DND-41 (cell line): Measurements from ENCODE around the gene COX10.

Source experiments
- ATAC-seq: fragments of 200-7000 bp; cut with Tn5 transposase; 3 replicates; pipeline ENCODE4 v1.9.1; 2021; ENCODE audit warnings: low read depth; ENCODE audit not compliant: insufficient read depth
- DNase-seq: peaks from one replicate; pipeline ENCODE4 v3.0.0-alpha.2; 2020
- H2AFZ ChIP-seq: 2 replicates; pipeline ENCODE4 v1.6.0; 2012; ENCODE audit warnings: low read depth, low read length
- H3K27ac ChIP-seq: 2 replicates; pipeline ENCODE4 v1.5.1; 2012; ENCODE audit warnings: low read length, inconsistent platforms
- H3K27me3 ChIP-seq: fragments of 200-600 bp; sonication (generic); 2 replicates; pipeline ENCODE4 v1.6.0; 2012; ENCODE audit warnings: low read length, mild to moderate bottlenecking, inconsistent platforms; ENCODE audit not compliant: insufficient read depth, poor library complexity
- H3K36me3 ChIP-seq: 2 replicates; pipeline ENCODE4 v1.5.1; 2012; ENCODE audit warnings: low read length, inconsistent platforms; ENCODE audit not compliant: insufficient read depth
- H3K4me1 ChIP-seq: 2 replicates; pipeline ENCODE4 v1.5.1; 2012; ENCODE audit warnings: mild to moderate bottlenecking, low read length; ENCODE audit not compliant: insufficient read depth
- H3K4me2 ChIP-seq: 2 replicates; pipeline ENCODE4 v1.6.0; 2012; ENCODE audit warnings: mild to moderate bottlenecking, moderate library complexity, low read length, inconsistent platforms; ENCODE audit not compliant: insufficient read depth
- H3K4me3 ChIP-seq, 2 experiments: fragments of 200-600 bp in 1 of 2; shearing (Covaris generic) in 1 of 2; 2 replicates each; pipeline ENCODE4 v1.5.1; 2012 to 2016; ENCODE audit warnings: inconsistent platforms in 2 of 2, low read length in 2 of 2, mild to moderate bottlenecking in 2 of 2, low read depth in 1 of 2, moderate library complexity in 1 of 2
- H3K79me2 ChIP-seq: 2 replicates; pipeline ENCODE4 v1.6.0; 2012; ENCODE audit warnings: low read length, inconsistent platforms; ENCODE audit not compliant: insufficient read depth
- H3K9ac ChIP-seq: 2 replicates; pipeline ENCODE4 v1.6.0; 2012; ENCODE audit warnings: low read depth, mild to moderate bottlenecking, inconsistent platforms, low read length, moderate library complexity
- H3K9me3 ChIP-seq: 2 replicates; pipeline ENCODE4 v1.5.1; 2012; ENCODE audit warnings: low read length, moderate library complexity, mild to moderate bottlenecking, inconsistent platforms; ENCODE audit not compliant: insufficient read depth, severe bottlenecking
- H4K20me1 ChIP-seq: 2 replicates; pipeline ENCODE4 v1.6.0; 2012; ENCODE audit warnings: low read length; ENCODE audit not compliant: insufficient read depth
- CTCF ChIP-seq: IDR thresholded peaks from 2 replicates; pipeline ENCODE4 v1.5.1; 2012; ENCODE audit warnings: borderline replicate concordance, low read length, moderate library complexity, mild to moderate bottlenecking; ENCODE audit not compliant: poor library complexity, severe bottlenecking; ENCODE audit errors: extremely low read depth
- EZH2 ChIP-seq: IDR thresholded peaks from 3 replicates; pipeline ENCODE4 v1.6.1; 2012; ENCODE audit warnings: borderline replicate concordance, low read depth, mild to moderate bottlenecking, moderate library complexity, low read length, inconsistent platforms; ENCODE audit not compliant: severe bottlenecking

COX10 gene

GRCh38 chr17:14123619-14124278 lies 54.4 kb downstream of the COX10 start:
- no peak overlapping the region for H3K27ac ChIP-seq
- no peaks in the 10 kb centered on the region for H3K9me3 ChIP-seq
- ATAC-seq, result no peak
- H4K20me1 ChIP-seq, result peaks cover 9% of the 10 kb centered on the region; the same call in 1 of the 2 replicates
- H3K9ac ChIP-seq, result no peak overlapping the region
- DNase-seq, result no peak
- no peak for TF ChIP-seq EZH2
- no peak for TF ChIP-seq CTCF
- H3K36me3 ChIP-seq, result no peaks in the 10 kb centered on the region
- H2AFZ ChIP-seq, result no peak overlapping the region
- H3K27me3 ChIP-seq, result no peaks in the 10 kb centered on the region
- peaks cover 7% of the 10 kb centered on the region; the same call in 1 of the 2 replicates for H3K79me2 ChIP-seq
- H3K4me2 ChIP-seq, result no peak overlapping the region
- H3K4me1 ChIP-seq, result no peaks in the 10 kb centered on the region
- no peak overlapping the region for H3K4me3 ChIP-seq

DNA sequence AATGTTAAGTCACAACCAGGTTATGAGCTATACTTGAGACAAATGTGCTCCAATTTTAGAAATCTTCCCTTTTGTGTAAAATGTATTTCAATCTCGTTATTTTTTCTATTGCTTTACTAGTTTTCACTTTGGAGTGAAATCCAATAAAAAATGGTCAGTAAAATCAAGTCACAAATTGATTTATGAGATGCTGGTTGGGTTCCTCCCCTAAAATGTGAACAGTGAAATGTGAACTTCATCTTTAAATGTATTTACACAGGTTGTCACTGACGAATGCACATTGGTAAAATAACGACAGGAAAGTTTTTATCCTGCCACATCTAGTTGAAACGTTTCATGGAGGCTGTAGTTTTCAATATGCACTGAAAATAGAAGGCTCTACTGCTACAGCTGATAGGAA lies 55.5 kb downstream of the COX10 start:
- H3K27me3 ChIP-seq, result no peaks in the 10 kb centered on the region
- no peaks in the 10 kb centered on the region for H3K4me1 ChIP-seq
- no peaks in the 10 kb centered on the region for H3K9me3 ChIP-seq
- H3K4me2 ChIP-seq, result no peak overlapping the region
- no peak overlapping the region for H3K27ac ChIP-seq
- no peak overlapping the region for H3K4me3 ChIP-seq
- peaks cover 7% of the 10 kb centered on the region; the same call in 1 of the 2 replicates for H4K20me1 ChIP-seq
- DNase-seq (no peak), ATAC-seq (no peak)
- no peak overlapping the region for H2AFZ ChIP-seq
- TF ChIP-seq CTCF (no peak), EZH2 (no peak)
- no peak overlapping the region for H3K9ac ChIP-seq
- no peaks in the 10 kb centered on the region for H3K36me3 ChIP-seq
- peaks cover 3% of the 10 kb centered on the region; the same call in 1 of the 2 replicates for H3K79me2 ChIP-seq

DNA sequence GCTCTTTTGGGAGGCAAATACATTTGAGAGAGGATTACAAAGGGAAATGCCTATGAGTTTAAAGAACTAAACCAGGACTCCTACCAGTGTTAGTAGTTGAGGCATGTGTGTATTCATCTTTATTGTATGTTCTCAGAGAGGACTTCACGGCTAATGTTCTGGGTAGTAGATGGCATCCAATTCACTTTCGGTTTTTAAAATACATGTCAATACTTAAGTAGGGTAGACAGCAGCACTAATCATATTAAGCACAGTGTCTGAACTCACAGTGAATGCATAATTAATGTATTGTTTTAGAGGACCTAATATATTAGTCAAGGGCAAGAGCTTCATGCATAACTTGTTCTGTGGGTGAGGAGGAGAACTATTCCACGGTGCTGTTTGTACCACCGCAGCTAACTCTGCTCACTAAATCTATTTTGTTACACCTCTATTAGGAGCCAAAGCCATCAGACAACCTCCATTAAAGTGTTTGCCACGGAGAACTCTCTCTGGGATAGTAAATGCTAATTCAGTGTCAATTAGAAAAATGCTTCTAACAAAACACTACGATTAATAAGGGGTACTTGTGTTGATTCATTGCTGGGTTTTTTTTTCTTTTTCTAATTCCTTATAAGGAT lies 56.3 kb downstream of the COX10 start:
- H3K4me1 ChIP-seq, result no peaks in the 10 kb centered on the region
- no peak overlapping the region for H3K4me2 ChIP-seq
- no peak for DNase-seq
- H3K9me3 ChIP-seq, result no peaks in the 10 kb centered on the region
- H3K4me3 ChIP-seq, result no peak overlapping the region
- no peak for ATAC-seq
- H4K20me1 ChIP-seq, result peaks cover 7% of the 10 kb centered on the region; the same call in 1 of the 2 replicates
- no peaks in the 10 kb centered on the region for H3K27me3 ChIP-seq
- peaks cover 4% of the 10 kb centered on the region; the same call in 1 of the 2 replicates for H3K79me2 ChIP-seq
- H2AFZ ChIP-seq, result no peak overlapping the region
- no peak for TF ChIP-seq EZH2
- no peak for TF ChIP-seq CTCF
- no peak overlapping the region for H3K9ac ChIP-seq
- H3K27ac ChIP-seq, result no peak overlapping the region
- H3K36me3 ChIP-seq, result no peaks in the 10 kb centered on the region
